ENCODE data around the gene SLC10A6.

Gene SLC10A6

DNA sequence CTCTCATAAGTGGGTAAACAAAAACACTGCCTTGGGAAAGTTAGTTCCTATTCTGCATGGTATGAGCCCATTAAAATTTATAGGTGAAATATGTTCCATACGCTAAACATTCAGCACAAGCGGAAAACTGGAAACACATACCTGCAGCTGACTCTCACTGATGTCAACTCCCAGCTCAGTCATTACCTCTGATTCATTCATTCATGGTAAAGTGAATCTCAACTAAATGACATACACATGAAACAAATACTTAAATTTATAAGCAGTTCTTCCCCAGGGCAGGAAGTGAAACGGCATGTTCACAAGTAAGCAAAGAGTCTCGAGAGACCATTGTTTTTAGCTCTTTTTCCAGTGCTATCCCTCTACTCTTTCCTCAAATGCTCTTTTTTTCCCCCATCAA is 1.6 kb downstream of the SLC10A6 start:
- no peak for DNase-seq (ENCODE audit: low spot score)

- peak; percentile 20 for DNase-seq (ENCODE audit: low spot score)
Measured at GRCh38 chr4:86846921-86847320, 2.3 kb downstream of the SLC10A6 start.

DNA sequence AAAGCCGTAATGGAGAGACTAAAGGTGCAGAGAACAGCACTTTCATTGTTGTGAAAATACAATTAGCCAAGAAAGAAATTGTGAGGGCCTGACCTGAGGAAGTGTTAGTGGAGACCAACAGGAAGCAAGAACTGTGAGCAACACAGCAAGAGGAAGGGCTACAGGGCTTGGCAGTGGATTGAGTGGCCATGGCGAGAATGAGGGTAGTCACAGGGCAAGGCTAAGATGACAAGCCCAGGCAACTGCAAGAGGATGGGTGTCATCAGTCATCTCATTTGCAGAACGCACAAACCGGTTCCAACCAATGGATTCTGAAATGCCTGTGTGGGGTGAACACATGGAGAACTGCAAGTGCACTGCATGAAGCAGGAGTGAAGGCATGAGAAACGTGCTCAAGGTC is 3.6 kb downstream of the SLC10A6 start:
- DNase-seq (ENCODE audit: low spot score): no peak

GRCh38 chr4:86841309-86841708 is 7.9 kb downstream of the SLC10A6 start:
- DNase-seq (ENCODE audit: low spot score): no peak

GRCh38 chr4:86840858-86841257 is 8.3 kb downstream of the SLC10A6 start:
- no peak for DNase-seq (ENCODE audit: low spot score)

- DNase-seq (ENCODE audit: low spot score): no peak
Measured at GRCh38 chr4:86837691-86838503, 11.3 kb downstream of the SLC10A6 start.

- DNase-seq (ENCODE audit: low spot score): no peak
Measured at GRCh38 chr4:86835677-86836076, 13.5 kb downstream of the SLC10A6 start.

- peak; percentile 35 for DNase-seq (ENCODE audit: low spot score)
Measured at GRCh38 chr4:86834901-86835300, 14.3 kb downstream of the SLC10A6 start.

DNA sequence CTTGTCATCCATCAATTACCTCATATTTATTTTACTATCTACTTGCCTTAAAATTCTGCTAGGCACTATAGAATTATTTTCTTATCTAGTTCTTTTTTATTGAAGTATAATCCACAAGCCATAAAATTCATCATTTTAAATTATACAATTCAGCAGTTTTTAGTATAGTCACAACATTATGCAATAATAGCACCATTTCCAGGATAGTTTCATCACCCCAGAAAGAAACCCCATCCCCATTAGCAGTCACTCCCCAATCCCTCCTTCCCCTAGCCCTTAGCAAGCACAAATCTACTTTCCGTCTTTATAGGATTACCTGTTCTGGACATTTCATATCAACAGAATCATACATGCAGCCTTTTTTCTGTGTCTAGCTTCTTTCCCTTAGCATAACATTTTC is 15.6 kb downstream of the SLC10A6 start:
- no peak for DNase-seq (ENCODE audit: low spot score)

- DNase-seq (ENCODE audit: low spot score): peak; percentile 82
Measured at GRCh38 chr4:86831262-86832130, 17.7 kb downstream of the SLC10A6 start.

- DNase-seq (ENCODE audit: low spot score): no peak
Measured at GRCh38 chr4:86825511-86825910, 23.7 kb downstream of the SLC10A6 start.

- no peak for DNase-seq (ENCODE audit: low spot score)
Measured at GRCh38 chr4:86822136-86822535, 27.0 kb downstream of the SLC10A6 start.

DNA sequence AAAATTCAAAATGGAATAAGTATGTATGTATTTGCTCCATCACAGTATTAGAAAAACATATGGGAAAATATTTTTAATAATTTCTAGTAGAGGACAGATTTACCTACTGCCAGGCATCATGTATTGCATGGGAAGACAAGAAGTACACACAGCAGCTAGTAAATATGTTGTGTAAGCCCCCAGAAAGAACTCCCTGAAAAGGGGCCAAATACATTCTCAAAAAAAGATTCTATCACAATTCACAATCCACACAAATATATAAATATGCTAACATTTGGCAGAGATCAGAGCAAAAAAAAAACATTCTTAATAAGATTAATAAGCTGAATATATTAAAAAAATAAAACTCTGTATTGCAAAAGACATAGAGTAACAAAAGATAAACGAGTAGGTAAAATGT is 28.0 kb downstream of the SLC10A6 start:
- DNase-seq (ENCODE audit: low spot score): no peak

DNA sequence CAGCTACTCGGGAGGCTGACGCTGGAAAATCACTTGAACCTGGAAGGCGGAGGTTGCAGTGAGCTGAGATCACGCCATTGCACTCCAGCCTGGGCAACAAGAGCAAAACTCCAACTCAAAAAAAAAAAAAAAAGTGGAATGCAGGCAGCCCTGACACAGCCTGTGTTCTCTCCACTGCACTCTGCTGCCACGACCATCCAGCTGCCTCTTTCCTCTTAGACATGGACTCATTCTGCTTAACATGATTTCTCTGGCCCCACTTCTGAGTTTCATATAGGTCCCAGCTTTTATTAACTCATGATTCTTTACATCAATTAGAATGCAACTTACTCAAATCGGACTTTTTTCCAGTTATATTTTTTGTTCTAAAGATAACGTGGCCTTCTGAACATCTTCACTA is 29.6 kb downstream of the SLC10A6 start:
- DNase-seq (ENCODE audit: low spot score): no peak

DNA sequence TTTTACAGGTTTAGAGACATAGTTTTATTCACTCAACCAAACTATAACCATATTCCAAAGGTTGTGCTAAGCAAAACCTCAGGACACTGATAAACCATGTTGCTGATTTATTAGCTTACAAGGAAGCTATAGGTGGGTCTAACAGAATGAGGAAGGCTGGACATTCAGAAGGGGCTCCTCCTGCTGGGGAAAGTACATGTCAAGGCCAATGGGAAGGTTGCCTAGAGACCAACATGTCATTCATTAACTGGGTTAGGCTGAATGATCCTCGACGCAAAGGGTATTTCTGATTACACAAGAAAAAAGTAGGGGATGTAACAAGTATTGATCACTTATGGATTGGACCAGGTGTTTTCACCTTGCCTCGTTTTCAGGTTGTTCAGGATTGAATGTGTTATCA is 30.3 kb downstream of the SLC10A6 start:
- DNase-seq (ENCODE audit: low spot score): no peak

DNA sequence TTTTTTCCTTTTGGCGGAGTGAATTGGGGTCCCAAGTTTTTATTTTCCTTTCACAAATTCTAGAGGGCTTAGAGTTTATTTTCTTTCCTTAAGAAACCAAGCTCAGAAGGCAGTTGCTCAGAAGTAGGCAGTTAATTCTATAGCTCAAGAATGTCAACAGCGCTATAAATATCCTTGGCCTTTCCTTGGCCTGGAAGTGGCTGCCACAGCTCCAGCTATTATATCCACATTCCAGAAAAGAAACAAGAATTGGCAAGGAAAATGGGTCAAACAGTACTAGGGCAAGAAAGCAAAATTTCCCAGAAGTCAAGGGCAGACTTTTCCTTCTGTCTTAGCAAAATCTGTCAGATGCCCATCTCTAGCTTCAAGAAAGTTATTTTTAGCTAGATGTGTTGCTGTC is 31.0 kb downstream of the SLC10A6 start:
- DNase-seq (ENCODE audit: low spot score): peak; percentile 10

DNA sequence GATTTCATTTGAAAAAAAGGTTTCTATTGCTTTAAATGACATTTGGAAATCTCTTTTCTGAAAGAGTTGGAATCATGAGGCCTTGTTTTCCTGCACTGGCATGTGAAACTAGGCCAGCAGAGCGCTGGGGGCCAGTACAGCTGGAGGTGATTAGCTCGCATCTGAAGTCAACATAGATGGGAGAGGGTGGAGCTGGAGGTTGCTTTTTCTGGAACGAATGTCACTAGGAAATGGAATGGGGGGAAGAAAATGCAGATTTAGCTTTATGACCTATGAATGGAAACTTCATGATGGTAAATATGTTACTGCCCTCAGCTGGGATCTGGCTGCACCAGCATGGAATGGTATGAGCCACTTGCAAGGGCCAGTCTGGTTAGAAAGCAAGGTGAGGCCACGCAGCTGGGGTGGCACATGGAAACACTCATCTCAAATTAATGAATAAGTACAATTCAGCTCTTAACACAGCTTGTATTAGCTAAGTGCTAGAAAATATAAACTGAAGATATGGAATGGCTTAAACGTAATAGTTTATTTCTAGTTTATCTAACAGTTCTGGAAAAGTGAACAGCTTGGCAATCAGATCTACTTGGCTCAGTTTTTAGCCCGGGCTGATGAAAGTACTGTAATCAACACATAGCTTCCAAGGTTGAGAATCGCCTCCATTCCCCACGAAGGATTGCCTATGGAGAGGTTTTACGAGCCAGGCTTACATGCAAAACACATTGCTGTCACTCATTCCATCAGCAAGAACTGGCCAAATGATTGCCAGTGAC is 32.5 kb downstream of the SLC10A6 start:
- peak; percentile 75 for DNase-seq (ENCODE audit: low spot score)

DNA sequence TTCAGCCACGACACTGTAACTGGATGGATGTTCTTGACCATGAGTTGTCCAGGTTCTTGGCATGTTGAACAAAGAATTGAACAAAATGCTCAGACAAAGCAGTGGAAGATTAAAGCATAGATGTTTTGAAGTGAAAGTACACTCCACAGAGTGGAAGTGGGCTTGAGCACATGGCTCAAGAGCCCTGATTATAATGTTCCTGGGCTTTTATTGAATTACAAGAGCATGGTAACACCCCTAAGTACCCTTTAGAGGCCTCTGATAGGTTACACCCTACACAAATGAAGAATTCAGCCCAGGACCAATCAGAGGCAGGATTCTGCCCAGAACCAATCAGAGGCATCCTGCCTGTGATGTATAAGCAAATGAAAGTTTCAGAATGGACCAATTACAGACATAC is 33.5 kb downstream of the SLC10A6 start:
- DNase-seq (ENCODE audit: low spot score): no peak

- DNase-seq (ENCODE audit: low spot score): no peak
Measured at GRCh38 chr4:86810847-86811246, 38.3 kb downstream of the SLC10A6 start.

GRCh38 chr4:86809809-86810208 is 39.4 kb downstream of the SLC10A6 start:
- DNase-seq (ENCODE audit: low spot score): no peak

- no peak for DNase-seq (ENCODE audit: low spot score)
Measured at GRCh38 chr4:86791126-86791525, 58.1 kb downstream of the SLC10A6 start.

DNA sequence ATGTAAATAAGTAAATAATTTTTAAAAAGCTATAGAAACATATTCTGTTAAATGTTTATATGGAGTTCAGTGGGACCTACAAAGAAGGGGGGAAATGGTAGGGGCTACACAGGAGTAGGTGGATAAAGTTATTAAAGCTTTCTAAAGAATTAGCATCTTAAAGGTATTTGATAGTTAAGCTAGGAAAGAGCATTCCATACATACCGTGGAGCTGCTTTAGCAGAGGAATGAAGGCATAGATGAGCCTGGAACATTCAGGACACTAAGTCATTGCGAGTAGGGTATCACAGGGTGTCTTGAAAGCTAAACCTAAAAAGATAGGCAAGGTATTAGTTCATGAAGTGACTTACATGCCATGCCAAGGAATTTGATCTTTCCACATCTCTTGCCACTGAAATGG is 60.4 kb downstream of the SLC10A6 start:
- no peak for DNase-seq (ENCODE audit: low spot score)

DNA sequence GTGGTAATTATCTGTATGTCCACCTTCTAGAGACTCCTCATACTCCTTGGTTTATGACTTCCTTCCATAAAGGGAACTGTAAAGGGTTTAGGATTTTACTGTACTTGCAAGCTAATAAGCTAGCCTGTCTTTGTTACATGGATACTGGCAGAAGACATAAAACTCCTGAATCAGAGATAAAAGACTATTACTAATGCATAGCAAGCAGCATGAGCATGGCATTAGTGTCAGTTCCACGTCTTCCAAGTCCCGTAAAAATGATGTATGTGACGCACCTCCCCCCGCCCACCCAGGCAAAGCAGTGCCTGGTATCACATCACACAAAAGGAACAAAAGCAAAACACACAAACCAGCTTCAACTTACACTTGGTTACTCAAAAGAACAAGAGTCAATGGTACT is 71.0 kb downstream of the SLC10A6 start:
- no peak for DNase-seq (ENCODE audit: low spot score)

All from GM03348 (cell line).